OCI-LY1 (cell line): ENCODE results near the gene RNF151.

Experiments used
- H2AFZ ChIP-seq: fragments of 200-600 bp; sonication (generic), shearing (Covaris generic); 2 replicates; pipeline ENCODE4 v1.6.0; 2014; ENCODE audit warnings: antibody characterized with exemption, mild to moderate bottlenecking, low read length
- H3F3A ChIP-seq: fragments of 200-600 bp; sonication (generic), shearing (Covaris generic); 2 replicates; pipeline ENCODE4 v1.6.0; 2014; ENCODE audit warnings: mild to moderate bottlenecking, antibody characterized with exemption, low read length, moderate library complexity; ENCODE audit not compliant: insufficient read depth
- H3K27ac ChIP-seq: fragments of 200-600 bp; sonication (generic); 2 replicates; pipeline ENCODE4 v1.5.1; 2014; ENCODE audit warnings: low read length, mixed run types, mild to moderate bottlenecking, low read depth; ENCODE audit not compliant: poor library complexity, severe bottlenecking
- H3K27me3 ChIP-seq: fragments of 200-600 bp; sonication (generic); 2 replicates; pipeline ENCODE4 v1.6.0; 2014; ENCODE audit warnings: antibody characterized with exemption, mild to moderate bottlenecking, low read length, moderate library complexity; ENCODE audit not compliant: insufficient read depth
- H3K36me3 ChIP-seq: fragments of 200-600 bp; sonication (generic); 2 replicates; pipeline ENCODE4 v1.6.1; 2014; ENCODE audit warnings: mild to moderate bottlenecking, antibody characterized with exemption, low read length, moderate library complexity, mixed read lengths; ENCODE audit not compliant: insufficient read depth
- H3K4me1 ChIP-seq: fragments of 200-600 bp; sonication (generic); 2 replicates; pipeline ENCODE4 v1.5.1; 2014; ENCODE audit warnings: mild to moderate bottlenecking, low read length, moderate library complexity; ENCODE audit not compliant: insufficient read depth, severe bottlenecking
- H3K4me2 ChIP-seq: fragments of 200-600 bp; sonication (generic), shearing (Covaris generic); 2 replicates; pipeline ENCODE4 v1.6.1; 2014; ENCODE audit warnings: low read length
- H3K4me3 ChIP-seq: fragments of 200-600 bp; sonication (generic); 2 replicates; pipeline ENCODE4 v1.5.1; 2014; ENCODE audit warnings: low read length, low read depth, mild to moderate bottlenecking, mixed read lengths; ENCODE audit not compliant: poor library complexity, severe bottlenecking
- H3K79me2 ChIP-seq: fragments of 200-600 bp; shearing (Covaris generic); 2 replicates; pipeline ENCODE4 v1.6.1; 2016; ENCODE audit warnings: mixed run types, low read length, mixed read lengths; ENCODE audit not compliant: insufficient read depth
- H3K9ac ChIP-seq: fragments of 200-600 bp; sonication (generic), shearing (Covaris generic); 2 replicates; pipeline ENCODE4 v1.6.1; 2014; ENCODE audit warnings: mild to moderate bottlenecking, low read length, mixed read lengths
- H3K9me2 ChIP-seq: fragments of 200-600 bp; sonication (generic), shearing (Covaris generic); 2 replicates; pipeline ENCODE4 v1.6.1; 2014; ENCODE audit warnings: low read depth, mild to moderate bottlenecking, low read length, mixed read lengths
- H3K9me3 ChIP-seq: fragments of 200-600 bp; shearing (Covaris generic); 2 replicates; pipeline ENCODE4 v1.6.1; 2014; ENCODE audit warnings: low read length, mixed read lengths
- H4K20me1 ChIP-seq: fragments of 200-600 bp; sonication (generic), shearing (Covaris generic); 2 replicates; pipeline ENCODE4 v1.6.0; 2016; ENCODE audit warnings: mild to moderate bottlenecking, low read length; ENCODE audit not compliant: insufficient read depth
- EZH2 ChIP-seq: fragments of 200-600 bp; sonication (generic), shearing (Covaris generic); IDR thresholded peaks from 2 replicates; pipeline ENCODE4 v1.8.0; 2017; ENCODE audit warnings: borderline replicate concordance, mixed run types, mild to moderate bottlenecking, antibody characterized with exemption, low read length, moderate library complexity, mixed read lengths
- TF ChIP-seq, protein P1 (sequence below): fragments of 200-600 bp; sonication (generic), shearing (Covaris generic); IDR thresholded peaks from 2 replicates; pipeline ENCODE4 v1.5.1; 2017; ENCODE audit warnings: mild to moderate bottlenecking, antibody characterized with exemption, low read length, moderate library complexity, mixed read lengths

The RNF151 gene

DNA sequence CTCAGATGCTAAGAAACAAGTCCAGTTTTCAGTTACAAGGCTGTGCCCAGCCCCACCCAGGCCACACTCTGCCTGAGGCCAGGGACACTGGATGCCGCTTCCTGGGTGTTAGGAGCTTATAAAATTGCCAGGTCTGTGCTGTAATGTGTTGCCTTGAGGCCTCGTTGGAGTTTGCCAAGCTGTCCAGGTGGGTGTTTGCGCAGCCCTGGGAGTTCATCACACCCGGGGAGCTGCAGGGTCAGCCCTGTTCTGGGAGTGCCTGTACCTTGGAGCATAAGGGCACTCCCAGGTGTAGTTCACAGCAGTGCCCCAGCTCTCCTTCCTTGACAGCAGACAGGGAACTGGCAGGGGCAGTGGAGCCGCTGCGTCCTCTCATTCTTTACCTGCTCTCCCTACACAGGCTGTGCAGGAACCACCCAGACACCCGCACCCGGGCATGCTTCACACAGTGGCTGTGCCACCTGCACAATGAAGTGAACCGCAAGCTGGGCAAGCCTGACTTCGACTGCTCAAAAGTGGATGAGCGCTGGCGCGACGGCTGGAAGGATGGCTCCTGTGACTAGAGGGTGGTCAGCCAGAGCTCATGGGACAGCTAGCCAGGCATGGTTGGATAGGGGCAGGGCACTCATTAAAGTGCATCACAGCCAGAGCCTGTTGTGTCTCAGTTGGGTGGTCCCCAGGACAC, 19.0 kb downstream of the RNF151 start:
- H3K36me3 ChIP-seq = peaks cover 13% of the 10 kb centered on the region
- peak overlapping the region; percentile 87 for H3K4me2 ChIP-seq
- H3K9me3 ChIP-seq = no peaks in the 10 kb centered on the region
- H3K9me2 ChIP-seq = no peaks in the 10 kb centered on the region
- no peak overlapping the region for H3K27ac ChIP-seq
- peak overlapping the region; percentile 66 for H3K4me3 ChIP-seq
- peaks cover 23% of the 10 kb centered on the region for H3K4me1 ChIP-seq
- no peak overlapping the region for H2AFZ ChIP-seq
- H3F3A ChIP-seq = no peaks in the 10 kb centered on the region; the same call in 1 of the 2 replicates
- H3K27me3 ChIP-seq = peaks cover 6% of the 10 kb centered on the region; the same call in 1 of the 2 replicates
- H4K20me1 ChIP-seq = no peaks in the 10 kb centered on the region
- no peaks in the 10 kb centered on the region for H3K79me2 ChIP-seq
- no peak for TF ChIP-seq EZH2
- TF ChIP-seq, protein P1, sequence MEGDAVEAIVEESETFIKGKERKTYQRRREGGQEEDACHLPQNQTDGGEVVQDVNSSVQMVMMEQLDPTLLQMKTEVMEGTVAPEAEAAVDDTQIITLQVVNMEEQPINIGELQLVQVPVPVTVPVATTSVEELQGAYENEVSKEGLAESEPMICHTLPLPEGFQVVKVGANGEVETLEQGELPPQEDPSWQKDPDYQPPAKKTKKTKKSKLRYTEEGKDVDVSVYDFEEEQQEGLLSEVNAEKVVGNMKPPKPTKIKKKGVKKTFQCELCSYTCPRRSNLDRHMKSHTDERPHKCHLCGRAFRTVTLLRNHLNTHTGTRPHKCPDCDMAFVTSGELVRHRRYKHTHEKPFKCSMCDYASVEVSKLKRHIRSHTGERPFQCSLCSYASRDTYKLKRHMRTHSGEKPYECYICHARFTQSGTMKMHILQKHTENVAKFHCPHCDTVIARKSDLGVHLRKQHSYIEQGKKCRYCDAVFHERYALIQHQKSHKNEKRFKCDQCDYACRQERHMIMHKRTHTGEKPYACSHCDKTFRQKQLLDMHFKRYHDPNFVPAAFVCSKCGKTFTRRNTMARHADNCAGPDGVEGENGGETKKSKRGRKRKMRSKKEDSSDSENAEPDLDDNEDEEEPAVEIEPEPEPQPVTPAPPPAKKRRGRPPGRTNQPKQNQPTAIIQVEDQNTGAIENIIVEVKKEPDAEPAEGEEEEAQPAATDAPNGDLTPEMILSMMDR = no peak
- H3K9ac ChIP-seq = no peak overlapping the region

GRCh38 chr16:1987198-1987597, 20.5 kb downstream of the RNF151 start:
- Histone ChIP-seq H4K20me1 (no peaks in the 10 kb centered on the region), H3K4me1 (peaks cover 36% of the 10 kb centered on the region), H3K9me3 (no peaks in the 10 kb centered on the region), H3K27ac (no peak overlapping the region), H2AFZ (no peak overlapping the region), H3K79me2 (no peaks in the 10 kb centered on the region), H3K4me3 (no peak overlapping the region), H3K36me3 (peaks cover 13% of the 10 kb centered on the region), H3K9ac (no peak overlapping the region), H3K27me3 (peaks cover 6% of the 10 kb centered on the region; the same call in 1 of the 2 replicates), H3K4me2 (no peak overlapping the region), H3K9me2 (no peaks in the 10 kb centered on the region), H3F3A (no peaks in the 10 kb centered on the region; the same call in 1 of the 2 replicates)
- no peak for TF ChIP-seq EZH2
- TF ChIP-seq, protein P1 = no peak

GRCh38 chr16:1989209-1990100, 22.8 kb downstream of the RNF151 start, which contains the start of gene SYNGR3:
Gene SYNGR3, plus strand, starts transcription at chr16:1989970. Its CDS starts 133 bp downstream, at chr16:1990103.
- no peaks in the 10 kb centered on the region for H3K79me2 ChIP-seq
- peak within 1 kb of the TSS; percentile 36; the same call in 1 of the 2 replicates for H3K9ac ChIP-seq
- H3K4me1 ChIP-seq = peaks cover 40% of the 10 kb centered on the region
- H4K20me1 ChIP-seq = no peaks in the 10 kb centered on the region
- H3K4me3 ChIP-seq = peak within 1 kb of the TSS; percentile 60
- TF ChIP-seq, protein P1 = no peak
- TF ChIP-seq EZH2 = no peak
- no peak within 1 kb of the TSS for H2AFZ ChIP-seq
- no peaks in the 10 kb centered on the region for H3K9me2 ChIP-seq
- peaks cover 13% of the 10 kb centered on the region for H3K36me3 ChIP-seq
- peaks cover 6% of the 10 kb centered on the region; the same call in 1 of the 2 replicates for H3K27me3 ChIP-seq
- H3K4me2 ChIP-seq = peak within 1 kb of the TSS; percentile 68
- no peaks in the 10 kb centered on the region; the same call in 1 of the 2 replicates for H3F3A ChIP-seq
- H3K27ac ChIP-seq = no peak within 1 kb of the TSS
- no peaks in the 10 kb centered on the region for H3K9me3 ChIP-seq
